NOMO-1 treated with DMSO at 0.1 percent for 48 hours (cell line): ENCODE measurements around the gene GPR137B.
"Not testable (repeated sequence)": the region's sequence is repeated elsewhere in the genome, so short reads cannot be mapped to it uniquely, and the experiment has no call there.

Experiments
- DNase-seq: peaks from one replicate; lab custom pipeline; 2025; ENCODE audit not compliant: unreplicated experiment; lab: John Stamatoyannopoulos, UW

The GPR137B gene

DNA sequence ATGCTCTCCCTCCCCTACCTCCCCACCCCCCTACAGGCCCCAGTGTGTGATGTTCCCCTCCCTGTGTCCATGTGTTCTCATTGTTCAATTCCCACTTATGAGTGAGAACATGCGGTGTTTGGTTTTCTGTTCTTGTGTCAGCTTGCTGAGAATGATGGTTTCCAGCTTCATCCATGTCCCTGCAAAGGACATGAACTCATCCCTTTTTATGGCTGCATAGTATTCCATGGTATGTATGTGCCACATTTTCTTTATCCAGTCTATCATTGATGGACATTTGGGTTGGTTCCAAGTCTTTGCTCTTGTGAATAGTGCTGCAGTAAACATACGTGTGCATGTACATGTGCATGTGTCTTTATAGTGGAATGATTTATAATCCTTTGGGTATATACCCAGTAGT is 44.1 kb downstream of the GPR137B start:
- not testable (repeated sequence) for DNase-seq

DNA sequence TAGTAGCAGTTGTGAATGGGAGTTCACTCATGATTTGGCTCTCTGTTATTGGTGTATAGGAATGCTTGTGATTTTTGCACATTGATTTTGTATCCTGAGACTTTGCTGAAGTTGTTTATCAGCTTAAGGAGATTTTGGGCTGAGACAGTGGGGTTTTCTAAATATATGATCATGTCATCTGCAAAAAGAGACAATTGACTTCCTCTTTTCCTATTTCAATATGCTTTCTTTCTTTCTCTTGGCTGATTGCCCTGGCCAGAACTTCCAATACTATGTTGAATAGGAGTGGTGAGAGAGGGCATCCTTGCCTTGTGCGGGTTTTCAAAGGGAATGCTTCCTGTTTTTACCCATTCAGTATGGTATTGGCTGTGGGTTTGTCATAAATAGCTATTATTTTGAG is 45.7 kb downstream of the GPR137B start:
- peak; percentile 9 for DNase-seq

DNA sequence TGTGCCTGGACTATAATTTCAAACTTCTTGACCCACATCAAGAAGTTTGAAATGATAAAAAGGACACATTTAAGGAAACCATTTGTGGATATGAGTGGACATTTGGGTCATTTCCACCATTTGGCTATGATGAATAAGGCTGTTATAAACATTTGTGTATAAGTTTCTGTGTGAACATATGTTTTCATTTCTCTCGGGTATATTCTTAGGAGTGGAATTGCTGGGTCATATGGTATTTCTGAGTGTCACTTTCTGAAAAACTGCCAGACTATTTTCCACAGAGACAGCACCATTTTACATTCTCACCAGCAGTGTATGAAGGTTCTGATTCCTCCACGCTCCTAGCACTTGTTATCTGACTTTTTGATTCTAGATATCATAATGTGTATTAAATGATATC is 50.8 kb downstream of the GPR137B start:
- no peak for DNase-seq

DNA sequence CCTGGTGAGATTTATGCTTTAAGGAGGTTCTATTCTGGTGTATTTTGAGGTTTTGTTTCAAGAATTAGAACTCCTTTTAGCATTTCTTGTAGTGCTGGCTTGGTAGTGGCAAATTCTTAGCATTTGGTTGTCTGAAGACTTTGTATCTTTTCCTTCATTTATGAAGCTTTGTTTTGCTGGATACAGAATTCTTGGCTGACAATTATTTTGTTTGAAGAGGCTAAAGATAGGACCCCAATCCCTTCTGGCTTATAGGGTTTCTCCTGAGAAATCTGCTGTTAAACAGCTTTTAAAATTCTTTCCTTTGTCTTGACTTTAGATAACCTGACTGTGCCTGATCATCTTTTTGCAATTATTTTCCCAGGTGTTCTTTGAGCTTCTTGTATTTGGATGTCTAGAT is 58.6 kb downstream of the GPR137B start:
- no peak for DNase-seq

DNA sequence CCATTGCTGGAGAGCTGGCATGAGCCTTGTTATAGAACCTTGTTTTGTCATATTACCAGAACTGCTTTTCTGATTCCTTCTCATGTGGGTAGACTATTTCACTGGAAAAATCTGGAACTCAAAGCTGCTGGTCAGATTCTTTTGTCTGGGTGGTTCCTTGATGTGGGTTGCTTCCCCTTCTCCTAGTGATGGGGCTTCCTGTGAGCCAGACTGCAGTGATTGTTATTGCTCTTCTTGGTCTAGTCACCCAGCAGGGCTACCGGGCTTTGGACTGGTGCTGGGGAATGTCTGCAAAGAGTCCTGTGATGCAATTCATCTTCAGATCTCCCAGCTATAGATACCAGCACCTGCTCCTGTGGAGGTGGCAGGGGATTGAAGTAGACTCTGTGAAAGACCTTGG is 59.4 kb downstream of the GPR137B start:
- DNase-seq, result no peak

DNA sequence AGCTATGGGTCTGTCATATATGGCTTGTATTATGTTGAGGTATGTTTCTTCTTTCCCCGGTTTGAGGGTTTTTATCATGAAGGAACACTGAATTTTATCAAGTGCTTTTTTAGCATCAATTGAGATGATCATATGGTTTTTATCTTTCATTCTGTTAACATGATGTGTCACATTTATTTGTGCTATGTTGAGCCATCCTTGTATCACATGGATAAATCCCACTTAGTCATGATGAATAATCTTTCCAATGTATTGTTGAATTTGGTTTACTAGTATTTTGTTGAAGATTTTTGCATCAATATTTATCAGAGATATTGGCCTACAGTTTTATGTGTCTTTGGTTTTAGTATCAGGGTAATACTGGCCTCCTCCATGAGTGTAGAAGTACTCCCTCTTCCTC is 61.7 kb downstream of the GPR137B start:
- DNase-seq, result no peak

DNA sequence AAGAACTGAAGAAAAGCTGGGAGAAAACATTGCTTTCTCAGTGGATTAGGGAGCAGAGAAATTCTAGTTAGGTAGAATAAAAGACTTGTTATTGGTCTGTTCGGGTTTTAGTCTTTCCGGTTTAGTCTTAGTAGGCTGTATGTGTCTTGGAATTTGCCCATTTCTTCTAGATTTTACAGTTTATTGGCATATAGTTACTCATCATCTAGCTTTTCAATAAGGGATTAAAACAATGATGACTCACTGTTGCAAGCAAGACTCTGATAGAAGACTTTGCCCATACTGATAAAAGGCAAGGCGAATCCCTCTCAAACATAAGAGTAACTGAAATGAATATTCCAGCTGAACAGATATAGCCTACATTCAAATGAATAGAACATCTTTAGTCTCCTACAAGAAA is 62.3 kb downstream of the GPR137B start:
- no peak for DNase-seq

DNA sequence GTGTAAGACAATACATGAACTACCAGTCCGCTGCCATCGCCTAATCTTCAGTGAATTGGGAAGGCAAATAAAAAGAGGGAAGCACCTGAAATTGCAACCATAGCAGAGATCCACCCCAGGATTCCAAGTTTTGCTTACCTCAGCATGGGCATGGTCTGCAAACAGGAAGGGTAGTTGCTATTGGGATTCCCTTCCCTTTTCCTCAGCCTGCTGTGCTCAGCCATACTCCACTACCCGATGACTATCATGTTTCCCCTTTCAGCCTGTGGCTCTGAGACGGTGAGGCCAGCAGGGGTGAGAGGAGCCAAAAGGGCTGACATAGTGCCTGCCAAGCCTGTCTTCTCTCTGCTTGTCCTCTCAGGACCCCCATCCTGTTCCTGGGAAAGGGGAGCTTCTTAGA is 64.2 kb downstream of the GPR137B start:
- no peak for DNase-seq

DNA sequence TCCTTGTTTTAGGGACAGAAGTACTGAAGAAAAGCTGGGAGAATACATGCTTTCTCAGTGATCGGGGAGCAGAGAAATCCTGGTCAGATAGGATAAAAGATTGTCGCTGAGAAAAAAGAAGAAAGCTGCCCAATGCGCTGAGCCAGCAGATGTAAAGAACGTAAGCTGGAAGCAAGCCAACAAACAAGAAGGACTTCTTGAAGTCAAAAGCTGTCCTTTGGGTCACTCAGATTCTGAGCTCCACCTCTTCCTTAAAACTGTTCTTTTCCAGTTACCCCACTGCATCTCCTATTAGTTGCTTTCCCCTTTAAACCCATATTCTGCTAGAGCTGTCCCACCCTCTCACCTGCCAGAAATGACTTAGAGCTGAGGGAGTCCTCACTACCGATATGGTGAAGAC is 64.8 kb downstream of the GPR137B start:
- no peak for DNase-seq

DNA sequence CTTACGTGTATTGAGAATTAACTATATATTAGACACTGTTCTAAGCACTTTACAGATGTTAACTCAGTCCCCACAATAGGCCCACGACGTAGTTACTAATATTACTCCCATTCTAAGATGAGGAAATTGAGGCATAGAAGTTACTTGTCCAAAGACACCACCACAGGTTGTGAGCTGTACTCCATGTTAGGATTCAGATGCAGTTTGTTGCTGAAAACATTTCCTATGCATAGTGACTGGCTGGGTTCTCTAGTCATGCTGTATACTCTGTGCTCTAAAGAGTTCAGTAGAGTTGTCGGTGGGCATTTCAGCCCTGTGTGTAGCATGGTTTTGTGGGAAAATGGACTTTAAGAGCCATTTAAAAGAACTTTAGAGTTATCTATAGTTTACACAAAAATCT is 65.2 kb downstream of the GPR137B start:
- no peak for DNase-seq

DNA sequence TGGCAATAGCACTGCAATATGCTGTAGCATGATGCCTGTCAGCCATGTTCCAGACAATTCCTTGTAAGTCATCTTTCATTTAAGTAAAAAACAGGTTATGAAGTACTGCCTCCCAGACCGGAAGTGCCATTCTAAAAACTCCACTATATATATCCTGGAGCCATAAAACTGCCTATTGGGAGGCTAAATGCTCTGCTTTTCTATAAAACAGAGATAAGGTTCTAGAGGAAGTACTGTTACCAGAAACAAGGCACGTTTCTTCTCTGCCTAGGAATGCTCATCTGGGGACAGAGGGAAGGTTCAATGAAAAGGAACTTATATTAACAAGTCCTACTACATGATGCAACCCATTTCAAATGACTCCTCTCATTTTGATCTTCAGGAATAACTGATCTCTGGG is 66.8 kb downstream of the GPR137B start:
- DNase-seq, result no peak

DNA sequence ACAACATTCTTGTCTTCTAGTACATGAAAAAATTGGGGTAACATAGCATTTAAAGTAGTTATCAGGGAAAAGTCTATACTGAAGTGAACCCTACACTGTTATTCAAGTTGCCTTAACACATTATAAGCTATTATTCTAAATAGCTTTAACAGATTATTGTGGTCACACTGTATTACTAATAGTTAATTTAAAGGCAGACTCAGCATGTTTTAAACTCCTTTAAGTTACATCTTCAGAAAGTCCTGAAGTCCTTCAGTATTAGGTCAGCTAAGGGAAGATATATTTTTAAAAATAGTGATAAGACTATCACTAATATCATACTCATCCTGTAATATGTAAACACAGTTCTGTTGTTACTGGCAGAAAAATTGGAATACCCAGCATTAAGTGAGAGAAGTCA is 67.4 kb downstream of the GPR137B start:
- no peak for DNase-seq

DNA sequence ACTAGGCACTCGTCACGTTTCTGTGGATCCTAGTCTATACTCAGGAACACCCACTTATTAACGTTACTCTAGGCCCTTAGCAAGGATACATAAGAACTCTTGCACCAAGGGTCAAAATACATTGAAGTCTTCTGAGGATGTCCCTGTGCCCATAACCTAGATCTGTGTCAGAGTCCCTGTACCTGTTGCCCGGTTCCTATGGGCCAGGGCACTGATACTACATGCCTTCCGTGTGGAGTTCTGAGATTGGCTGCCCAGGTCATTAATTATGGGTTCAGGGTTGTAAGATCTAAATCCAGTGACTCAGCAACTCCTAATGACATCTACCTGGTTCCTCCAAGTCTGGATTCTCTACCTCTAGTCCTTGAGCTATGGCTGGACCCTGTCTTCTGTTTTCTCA is 69.5 kb downstream of the GPR137B start:
- no peak for DNase-seq

DNA sequence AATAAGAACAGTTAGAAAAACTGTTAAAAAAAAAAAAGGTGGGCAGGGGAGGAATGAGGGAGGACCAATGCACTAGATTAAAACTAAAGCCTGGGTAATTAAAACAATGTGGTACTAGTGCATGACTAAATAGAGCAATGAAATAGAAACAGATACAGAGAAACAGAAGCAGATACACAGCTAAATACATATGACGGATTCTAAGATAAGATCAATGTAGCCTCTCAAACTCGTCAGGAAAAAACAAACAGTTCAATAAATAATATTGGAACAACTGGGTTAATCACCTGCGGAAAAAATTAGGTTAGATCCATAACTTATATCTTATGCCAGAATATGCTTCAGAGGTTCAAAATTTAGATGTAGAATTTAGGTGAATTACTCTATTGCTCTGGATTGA is 71.2 kb downstream of the GPR137B start:
- no peak for DNase-seq

DNA sequence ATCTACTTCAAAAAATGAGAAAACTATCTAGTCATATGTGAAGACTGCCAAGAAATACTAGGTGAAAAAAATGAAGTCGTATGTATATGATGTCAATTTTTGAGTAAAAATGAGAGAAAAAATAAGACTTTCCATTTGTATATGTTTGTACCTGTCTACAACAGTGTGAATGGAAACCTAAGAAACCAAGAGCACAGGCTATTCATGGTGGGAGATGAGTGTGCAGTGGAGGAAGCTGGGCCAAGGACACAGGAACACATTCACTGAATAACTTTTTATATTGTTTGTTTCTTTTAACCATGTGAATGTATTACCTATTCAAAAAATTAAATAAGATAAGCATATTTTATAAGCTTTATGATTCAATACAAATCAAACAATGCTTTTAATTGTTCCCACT is 72.4 kb downstream of the GPR137B start:
- DNase-seq, result no peak

DNA sequence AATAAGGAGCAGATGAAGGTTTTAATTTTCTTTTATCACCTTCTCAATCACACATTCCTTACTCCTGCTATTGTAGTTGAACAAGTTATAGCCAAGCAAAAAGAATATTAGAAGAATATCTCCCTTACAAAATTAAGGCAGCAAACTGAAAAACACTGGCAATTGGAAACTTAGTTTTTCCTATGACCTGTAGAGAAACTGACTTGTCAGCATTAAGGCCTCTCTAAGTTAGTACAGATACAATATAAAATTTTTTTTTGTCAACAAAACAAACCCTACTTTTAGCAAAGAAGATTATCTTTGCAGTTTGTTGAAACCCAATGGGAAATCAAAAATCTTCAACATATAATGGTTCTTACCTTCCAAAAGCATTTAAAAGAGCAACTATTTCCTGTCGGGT is 78.1 kb downstream of the GPR137B start:
- no peak for DNase-seq

DNA sequence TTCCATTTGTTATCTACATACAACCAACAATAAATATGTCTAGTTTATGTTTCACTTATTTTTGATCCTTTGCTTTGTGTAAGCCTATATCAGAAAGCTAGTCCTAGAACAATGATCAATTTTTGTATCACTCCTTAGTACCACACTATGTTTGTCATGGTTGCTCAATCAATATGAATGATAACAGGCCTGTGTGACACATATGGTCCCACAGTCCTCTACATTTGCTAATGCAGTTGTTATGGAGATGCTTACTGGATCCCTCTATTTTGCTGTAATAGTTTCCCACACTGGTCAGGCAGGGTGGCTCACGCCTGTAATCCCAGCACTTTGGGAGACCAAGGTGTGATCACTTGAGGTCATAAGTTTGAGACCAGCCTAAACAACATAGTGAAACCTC is 80.3 kb downstream of the GPR137B start:
- no peak for DNase-seq

DNA sequence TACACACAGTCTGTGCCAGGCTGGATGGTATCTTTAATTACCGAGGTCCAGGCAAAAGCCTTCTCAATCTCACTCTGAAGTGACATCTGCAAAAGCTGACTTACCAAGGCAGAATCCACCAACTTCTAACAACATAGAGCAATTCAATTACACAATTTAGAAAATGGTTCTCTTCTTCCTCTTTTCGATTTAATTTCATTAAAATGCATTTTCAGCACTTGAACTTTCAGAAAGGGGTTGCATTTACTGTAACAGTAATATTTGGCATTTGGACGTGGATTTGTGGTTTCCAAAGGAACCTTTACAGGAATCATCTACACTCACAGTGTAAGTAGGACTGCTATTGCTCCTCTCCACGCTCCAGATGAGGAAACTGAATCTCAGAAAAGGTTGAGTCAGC is 86.1 kb downstream of the GPR137B start:
- DNase-seq, result peak; percentile 81

DNA sequence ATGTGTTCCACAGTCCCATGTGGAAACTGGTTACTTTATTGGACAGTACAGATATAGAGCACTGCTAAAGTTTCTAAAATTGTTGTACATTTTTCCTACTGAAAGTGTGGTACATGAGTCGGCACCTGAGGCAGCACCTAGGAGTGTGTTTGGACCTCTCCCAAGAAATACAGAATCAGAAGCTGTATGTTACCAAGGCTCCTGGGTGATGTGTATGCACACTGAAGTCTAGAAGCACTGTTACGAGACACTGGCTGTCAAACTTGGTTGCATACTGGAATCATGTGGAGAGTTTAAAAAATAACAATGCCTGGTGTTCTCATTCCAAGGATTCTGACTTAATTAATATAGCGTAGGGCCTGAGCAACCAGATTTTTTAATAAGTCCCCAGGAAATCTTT is 92.8 kb downstream of the GPR137B start:
- DNase-seq, result no peak

DNA sequence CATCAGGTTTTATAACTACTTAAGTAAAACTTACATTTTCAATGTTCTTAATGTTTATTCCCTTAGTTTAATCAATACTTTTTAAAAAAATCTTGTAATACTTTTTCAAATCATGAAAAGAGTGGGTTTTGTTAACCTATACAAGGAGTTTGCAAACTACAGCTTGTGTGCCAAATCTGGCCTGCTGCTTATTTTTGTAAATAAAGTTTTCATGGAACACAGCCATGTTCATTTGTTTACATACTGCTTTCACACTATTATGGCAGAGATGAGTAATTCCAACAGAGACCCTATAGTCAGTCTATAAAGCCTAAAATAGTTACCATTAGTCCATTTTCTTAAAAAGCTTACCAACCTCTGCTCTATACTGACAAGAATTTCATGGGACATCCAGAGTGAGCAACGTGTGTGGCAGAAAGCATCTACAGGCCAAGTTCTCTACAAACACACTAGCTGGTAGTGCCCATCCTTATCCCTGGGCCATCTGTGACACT is 96.8 kb downstream of the GPR137B start:
- no peak for DNase-seq

DNA sequence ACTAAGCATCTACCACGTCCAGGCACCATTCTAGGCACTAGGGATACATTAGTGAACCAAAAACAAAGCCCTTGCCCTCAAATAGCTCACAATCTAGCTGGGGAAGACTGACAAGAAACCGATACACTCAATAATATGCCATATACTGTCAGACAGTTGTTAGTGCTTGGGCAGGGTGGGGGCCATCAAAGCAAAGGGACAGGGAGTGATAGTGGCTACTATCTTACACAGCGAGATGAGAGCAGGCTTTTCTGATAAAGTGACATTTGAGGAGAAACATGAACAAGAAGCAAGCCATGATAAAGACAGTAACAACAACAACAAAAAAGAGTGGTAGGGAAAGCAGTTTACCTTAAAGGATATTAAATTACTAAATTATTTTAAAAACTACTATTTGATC is 98.3 kb downstream of the GPR137B start:
- DNase-seq, result no peak

DNA sequence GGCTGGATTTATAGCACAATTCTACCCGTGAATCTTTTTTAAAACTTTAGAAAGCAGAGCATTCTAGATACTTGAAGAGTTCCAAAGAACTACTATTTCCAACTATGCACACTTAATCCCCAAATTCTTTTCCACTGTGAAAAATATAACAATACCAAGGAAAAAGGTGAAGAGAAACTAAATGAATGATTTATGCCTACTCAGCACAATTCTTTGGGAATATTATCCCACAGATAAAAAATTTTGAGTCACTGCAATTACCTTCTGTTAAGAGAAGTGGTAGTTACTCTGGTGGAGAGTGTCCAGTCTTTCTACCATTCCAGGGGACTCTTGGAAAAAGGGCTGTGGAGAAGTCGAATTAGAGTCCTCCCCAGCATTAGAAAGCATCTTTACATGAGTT is 100.2 kb downstream of the GPR137B start:
- no peak for DNase-seq

DNA sequence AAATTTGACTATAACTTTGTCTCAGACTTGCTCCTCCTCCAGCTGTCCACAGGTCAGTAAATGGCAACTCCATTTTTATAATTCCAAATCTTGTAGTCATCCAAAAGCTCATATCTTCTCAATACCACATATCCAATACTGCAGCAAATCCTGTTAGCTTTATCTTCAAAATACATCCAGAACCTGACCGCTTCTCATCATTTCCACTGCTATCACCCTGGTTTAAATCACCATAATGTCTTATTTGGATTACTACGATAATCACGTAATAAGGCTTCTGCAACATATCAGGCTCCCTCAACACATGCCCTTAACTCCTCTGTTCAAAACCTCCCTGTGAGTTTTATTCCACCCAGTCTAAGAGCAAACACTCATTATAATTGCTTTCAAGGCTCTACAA is 104.9 kb downstream of the GPR137B start:
- DNase-seq, result no peak

DNA sequence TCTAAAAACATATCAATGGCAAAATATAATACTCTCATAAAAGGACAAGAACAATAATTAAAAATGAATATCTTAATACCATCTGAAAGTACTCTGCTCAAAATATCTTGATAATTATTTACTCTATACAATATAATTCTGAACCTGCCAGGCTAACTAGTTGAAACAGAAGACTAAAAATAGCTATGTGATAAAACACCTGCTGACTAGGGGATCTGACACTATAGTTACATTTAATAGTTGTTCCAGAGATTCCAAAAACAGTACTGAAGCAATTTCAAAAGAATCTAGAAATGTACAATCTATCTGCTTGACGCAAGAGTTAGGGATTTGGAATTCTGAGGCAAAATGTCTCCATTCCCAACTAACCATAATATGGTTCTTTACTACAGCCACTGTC is 109.2 kb downstream of the GPR137B start:
- DNase-seq, result no peak
